ENCODE data around the gene MEGF11.

DNA sequence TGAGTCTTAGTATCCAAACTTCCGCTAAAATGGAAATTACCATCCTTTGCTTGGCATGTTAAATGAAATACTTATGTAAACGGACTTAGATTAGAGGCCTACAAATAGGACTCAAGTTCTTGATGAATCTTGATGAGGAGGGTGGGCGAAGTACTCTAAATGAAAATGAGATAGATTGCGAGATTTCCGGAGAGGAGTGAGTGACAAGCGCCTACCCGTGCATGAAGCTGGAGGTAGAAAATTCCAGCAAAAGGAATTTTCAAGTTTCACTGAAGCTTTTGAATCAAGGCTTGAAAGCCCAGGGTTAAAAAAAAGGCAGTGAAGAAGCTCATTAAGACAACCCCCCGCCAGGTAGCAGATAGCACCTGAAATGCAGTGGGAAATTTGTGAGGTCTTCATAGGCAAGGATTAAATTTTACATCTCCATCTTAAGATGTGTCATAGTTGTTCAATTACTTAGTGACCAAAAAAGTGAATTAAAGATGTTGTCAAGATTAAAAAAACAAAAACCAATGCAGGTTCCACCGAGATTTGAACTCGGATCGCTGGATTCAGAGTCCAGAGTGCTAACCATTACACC is 384.9 kb downstream of the MEGF11 start:
- TF ChIP-seq, protein P1, sequence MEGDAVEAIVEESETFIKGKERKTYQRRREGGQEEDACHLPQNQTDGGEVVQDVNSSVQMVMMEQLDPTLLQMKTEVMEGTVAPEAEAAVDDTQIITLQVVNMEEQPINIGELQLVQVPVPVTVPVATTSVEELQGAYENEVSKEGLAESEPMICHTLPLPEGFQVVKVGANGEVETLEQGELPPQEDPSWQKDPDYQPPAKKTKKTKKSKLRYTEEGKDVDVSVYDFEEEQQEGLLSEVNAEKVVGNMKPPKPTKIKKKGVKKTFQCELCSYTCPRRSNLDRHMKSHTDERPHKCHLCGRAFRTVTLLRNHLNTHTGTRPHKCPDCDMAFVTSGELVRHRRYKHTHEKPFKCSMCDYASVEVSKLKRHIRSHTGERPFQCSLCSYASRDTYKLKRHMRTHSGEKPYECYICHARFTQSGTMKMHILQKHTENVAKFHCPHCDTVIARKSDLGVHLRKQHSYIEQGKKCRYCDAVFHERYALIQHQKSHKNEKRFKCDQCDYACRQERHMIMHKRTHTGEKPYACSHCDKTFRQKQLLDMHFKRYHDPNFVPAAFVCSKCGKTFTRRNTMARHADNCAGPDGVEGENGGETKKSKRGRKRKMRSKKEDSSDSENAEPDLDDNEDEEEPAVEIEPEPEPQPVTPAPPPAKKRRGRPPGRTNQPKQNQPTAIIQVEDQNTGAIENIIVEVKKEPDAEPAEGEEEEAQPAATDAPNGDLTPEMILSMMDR (conservative IDR thresholded peaks at IDR 0.05; ENCODE audit: low read length): no peak
- TF ChIP-seq EZH2phosphoT487 (IDR thresholded peaks at IDR 0.05; ENCODE audit: borderline replicate concordance): no peak
